Endodermal cell (in vitro differentiated cells): ENCODE measurements around the gene LBHD1. TPM values are rescaled to one million over a fixed set of nuclear protein-coding genes. Genes with fewer than 3 reads are reported as not detected.
A peak's percentile ranks its signal among the peaks of the same experiment; 100 is the strongest.

Source experiments
- DNase-seq: peaks from one replicate; pipeline ENCODE4 v3.0.0-alpha.2; 2017
- H3K27ac ChIP-seq: 2 replicates; pipeline ENCODE4 v1.5.1; 2013; ENCODE audit warnings: mild to moderate bottlenecking, low read depth, low read length, moderate library complexity
- H3K27me3 ChIP-seq: 2 replicates; pipeline ENCODE4 v1.6.1; 2013; ENCODE audit warnings: mild to moderate bottlenecking, low read length, moderate library complexity; ENCODE audit not compliant: insufficient read depth, control insufficient read depth, poor library complexity, severe bottlenecking
- H3K36me3 ChIP-seq: 2 replicates; pipeline ENCODE4 v1.7.0; 2013; ENCODE audit warnings: mild to moderate bottlenecking, low read length, moderate library complexity; ENCODE audit not compliant: control insufficient read depth, insufficient read depth
- H3K4me1 ChIP-seq: one replicate; pipeline ENCODE4 v1.7.0; 2013; ENCODE audit warnings: low read length; ENCODE audit not compliant: control insufficient read depth, insufficient read depth
- H3K4me3 ChIP-seq: 2 replicates; pipeline ENCODE4 v1.5.1; 2013; ENCODE audit warnings: mild to moderate bottlenecking, low read length, moderate library complexity
- H3K9ac ChIP-seq: 2 replicates; pipeline ENCODE4 v1.6.1; 2013; ENCODE audit warnings: mild to moderate bottlenecking, low read length, moderate library complexity; ENCODE audit not compliant: poor library complexity, severe bottlenecking; ENCODE audit errors: extremely low read depth
- H3K9me3 ChIP-seq: 2 replicates; pipeline ENCODE4 v1.6.1; 2013; ENCODE audit warnings: mild to moderate bottlenecking, low read length, moderate library complexity; ENCODE audit not compliant: control insufficient read depth
- H3K27ac Mint-ChIP-seq: 2 replicates; pipeline ENCODE4 v1.8.0; 2020; ENCODE audit warnings: mixed read lengths
- H3K27me3 Mint-ChIP-seq: 2 replicates; pipeline ENCODE4 v1.8.0; 2021; ENCODE audit warnings: mild to moderate bottlenecking, mixed read lengths; ENCODE audit not compliant: insufficient read depth
- H3K36me3 Mint-ChIP-seq: 2 replicates; pipeline ENCODE4 v1.8.0; 2020; ENCODE audit warnings: low read depth, mixed read lengths
- H3K4me1 Mint-ChIP-seq: 2 replicates; pipeline ENCODE4 v1.8.0; 2020; ENCODE audit warnings: mixed read lengths
- H3K4me3 Mint-ChIP-seq: 2 replicates; pipeline ENCODE4 v1.8.0; 2020; ENCODE audit warnings: mild to moderate bottlenecking, moderate library complexity, mixed read lengths
- H3K9me3 Mint-ChIP-seq: 2 replicates; pipeline ENCODE4 v1.8.0; 2020; ENCODE audit warnings: mild to moderate bottlenecking, mixed read lengths
- WGBS, 2 experiments: methylation state at CpG; one replicate each; pipeline versions ENCODE4 v1.1.5 to v1.1.7; 2013; ENCODE audit warnings: missing lambda C conversion rate in 2 of 2, mixed read lengths in 1 of 2; ENCODE audit not compliant: insufficient coverage in 1 of 2, insufficient read length in 1 of 2; 5-methylcytosine and 5-hydroxymethylcytosine counted together
- total RNA-seq, 2 donors: library from RNA; stranded (reverse); fragmentation: NEBNext Ultra II Directional in 1 of 2; extraction: Animal tissue kit (Norgen Biotek cat#: 25700) in 1 of 2; gene quantifications; 2 replicates in 1 of 2; 3 replicates in 1 of 2; pipeline ENCODE4 v1.2.1, GENCODE V29; 2021
- TF ChIP-seq, protein P1 (sequence below): fragments of 200-600 bp; sonication (generic); conservative IDR thresholded peaks from 2 replicates; pipeline ENCODE4 v1.5.0; 2021; ENCODE audit warnings: antibody characterized with exemption, mild to moderate bottlenecking

The LBHD1 gene
- total RNA-seq, 2 donors from 2014 or later = 7.5 to 14.1 TPM

DNA sequence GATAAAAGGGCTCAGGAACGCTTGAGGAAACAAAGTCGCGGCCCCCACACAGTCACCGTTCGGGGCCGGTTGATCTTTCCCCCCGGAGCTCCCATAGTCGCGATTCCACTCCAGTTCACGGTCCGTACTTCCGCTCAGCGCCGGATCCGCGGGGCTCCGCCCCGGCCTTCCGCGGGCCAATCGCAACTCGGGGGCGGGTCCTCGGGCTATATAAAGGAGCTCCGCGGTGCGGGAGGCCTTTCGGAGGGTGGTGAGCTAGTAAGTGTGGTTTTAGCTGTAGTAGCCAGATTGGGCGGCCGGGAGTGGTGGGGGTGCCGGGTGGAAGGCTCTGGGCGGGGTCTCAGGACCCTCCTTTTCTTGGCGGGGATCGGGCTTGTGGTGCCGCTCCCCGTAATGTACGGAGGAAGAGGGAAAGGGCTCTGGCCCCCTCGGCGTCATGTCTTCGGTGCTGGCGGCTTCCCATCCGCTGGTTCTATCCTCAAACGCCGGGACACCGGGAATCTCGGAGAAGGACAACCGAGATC, 6.9 kb downstream of the LBHD1 start, which contains the start of the genes C11orf98 and CSKMT:
Gene C11orf98, minus strand, starts transcription at position 136 of the 524 bp plus-strand sequence. Its CDS starts 41 bp downstream, at position 95.
Gene CSKMT, plus strand, starts transcription at position 238 of the 524 bp plus-strand sequence. CDS start 568 bp downstream, outside the sequence.
- TF ChIP-seq, protein P1, sequence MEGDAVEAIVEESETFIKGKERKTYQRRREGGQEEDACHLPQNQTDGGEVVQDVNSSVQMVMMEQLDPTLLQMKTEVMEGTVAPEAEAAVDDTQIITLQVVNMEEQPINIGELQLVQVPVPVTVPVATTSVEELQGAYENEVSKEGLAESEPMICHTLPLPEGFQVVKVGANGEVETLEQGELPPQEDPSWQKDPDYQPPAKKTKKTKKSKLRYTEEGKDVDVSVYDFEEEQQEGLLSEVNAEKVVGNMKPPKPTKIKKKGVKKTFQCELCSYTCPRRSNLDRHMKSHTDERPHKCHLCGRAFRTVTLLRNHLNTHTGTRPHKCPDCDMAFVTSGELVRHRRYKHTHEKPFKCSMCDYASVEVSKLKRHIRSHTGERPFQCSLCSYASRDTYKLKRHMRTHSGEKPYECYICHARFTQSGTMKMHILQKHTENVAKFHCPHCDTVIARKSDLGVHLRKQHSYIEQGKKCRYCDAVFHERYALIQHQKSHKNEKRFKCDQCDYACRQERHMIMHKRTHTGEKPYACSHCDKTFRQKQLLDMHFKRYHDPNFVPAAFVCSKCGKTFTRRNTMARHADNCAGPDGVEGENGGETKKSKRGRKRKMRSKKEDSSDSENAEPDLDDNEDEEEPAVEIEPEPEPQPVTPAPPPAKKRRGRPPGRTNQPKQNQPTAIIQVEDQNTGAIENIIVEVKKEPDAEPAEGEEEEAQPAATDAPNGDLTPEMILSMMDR = no peak
- Histone ChIP-seq H3K4me3 (peak within 1 kb of the TSS; percentile 91), H3K4me1 (no peaks in the 10 kb centered on the region), H3K36me3 (peaks cover 25% of the 10 kb centered on the region), H3K27ac (peak within 1 kb of the TSS; percentile 87), H3K9ac (peak within 1 kb of the TSS; percentile 91), H3K27me3 (no peaks in the 10 kb centered on the region), H3K9me3 (no peaks in the 10 kb centered on the region)
- Mint-ChIP-seq H3K27me3 (no peaks in the 10 kb centered on the region), H3K27ac (peak within 1 kb of the TSS; percentile 97), H3K36me3 (peaks cover 34% of the 10 kb centered on the region), H3K9me3 (no peaks in the 10 kb centered on the region), H3K4me3 (peak within 1 kb of the TSS; percentile 98), H3K4me1 (peaks cover 19% of the 10 kb centered on the region)
- WGBS, 2 experiments = 0 to 1% methylated on average over 23 to 47 of the region's 47 CpGs
- peak; percentile 98 for DNase-seq

DNA sequence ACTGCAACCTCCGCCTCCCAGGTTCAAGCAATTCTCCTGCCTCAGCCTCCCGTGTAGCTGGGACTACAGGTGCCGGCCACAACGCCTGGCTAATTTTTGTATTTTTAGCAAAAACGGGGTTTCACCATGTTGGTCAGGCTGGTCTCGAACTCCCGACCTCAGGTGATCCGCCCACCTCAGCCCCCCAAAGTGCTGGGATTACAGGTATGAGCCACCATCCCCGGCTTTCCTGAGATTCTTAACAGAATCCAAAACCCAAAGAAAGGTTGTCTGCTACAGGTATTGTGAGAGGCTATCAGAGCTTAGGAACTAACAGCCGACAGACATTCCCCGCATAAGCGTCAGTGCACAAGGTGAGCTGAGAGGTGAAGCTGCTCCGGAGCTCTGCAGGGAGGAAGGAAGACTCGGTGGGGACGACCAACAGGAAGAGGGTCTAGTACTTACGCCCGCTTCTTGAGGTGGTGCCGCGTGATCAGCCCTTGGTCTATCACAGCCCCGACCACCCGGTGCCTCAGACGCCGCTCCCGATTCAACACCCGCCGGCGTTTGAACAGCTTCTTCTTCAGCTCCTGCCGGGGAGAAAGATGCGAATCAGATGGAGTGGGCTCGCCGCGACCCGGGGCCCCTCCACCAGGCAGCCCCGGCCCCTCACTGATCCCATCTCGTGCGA, 7.5 kb downstream of the LBHD1 start:
- WGBS, 2 experiments = 2% methylated on average over 28 to 36 of the region's 36 CpGs
- H3K9me3 ChIP-seq = no peaks in the 10 kb centered on the region
- H3K27ac ChIP-seq = peak overlapping the region; percentile 87
- peak; percentile 88 for DNase-seq
- TF ChIP-seq, protein P1 = no peak
- Mint-ChIP-seq H3K27ac (peak overlapping the region; percentile 97), H3K4me3 (peak overlapping the region; percentile 98), H3K4me1 (peaks cover 15% of the 10 kb centered on the region), H3K9me3 (no peaks in the 10 kb centered on the region), H3K36me3 (peaks cover 34% of the 10 kb centered on the region), H3K27me3 (no peaks in the 10 kb centered on the region)
- no peaks in the 10 kb centered on the region for H3K4me1 ChIP-seq
- peak overlapping the region; percentile 91 for H3K9ac ChIP-seq
- no peaks in the 10 kb centered on the region for H3K27me3 ChIP-seq
- H3K4me3 ChIP-seq = peak overlapping the region; percentile 91
- H3K36me3 ChIP-seq = peaks cover 25% of the 10 kb centered on the region

DNA sequence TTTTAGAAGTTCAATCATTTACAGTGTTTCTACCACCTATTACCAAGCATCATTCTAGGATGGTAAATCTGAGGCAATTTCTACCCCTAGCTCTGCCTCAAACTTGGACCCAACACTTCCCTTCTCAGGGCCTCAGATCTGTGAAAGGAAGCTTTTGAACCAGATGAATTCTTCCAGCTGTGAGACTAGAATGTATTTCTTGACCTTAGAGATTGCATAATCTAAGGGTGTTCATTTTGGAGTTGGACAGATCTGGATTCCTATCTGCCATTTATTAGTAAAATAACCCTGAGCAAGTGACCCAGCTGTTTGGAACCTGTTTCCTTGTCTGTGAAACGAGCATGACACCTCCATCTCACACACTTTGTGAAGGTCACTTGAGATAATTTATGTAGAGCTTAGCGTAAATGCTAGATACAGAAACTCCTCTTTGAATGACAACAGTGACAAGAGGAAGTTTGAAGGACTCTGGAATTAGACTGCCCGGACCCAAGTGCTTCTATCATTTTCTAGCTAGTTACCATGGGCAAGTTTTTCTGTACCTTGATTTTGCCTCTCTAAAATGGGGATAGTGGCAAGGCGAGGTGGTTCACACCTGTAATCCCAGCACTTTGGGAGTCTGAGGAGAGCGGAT, 15.2 kb downstream of the LBHD1 start:
- no peaks in the 10 kb centered on the region for H3K36me3 ChIP-seq
- no peaks in the 10 kb centered on the region for H3K9me3 ChIP-seq
- no peak overlapping the region for H3K27ac ChIP-seq
- H3K9ac ChIP-seq = no peak overlapping the region
- peaks cover 5% of the 10 kb centered on the region for H3K4me1 Mint-ChIP-seq
- no peak overlapping the region for H3K4me3 ChIP-seq
- TF ChIP-seq, protein P1 = no peak
- peaks cover 8% of the 10 kb centered on the region for H3K36me3 Mint-ChIP-seq
- H3K27me3 ChIP-seq = no peaks in the 10 kb centered on the region
- H3K4me3 Mint-ChIP-seq = no peak overlapping the region
- DNase-seq = no peak
- H3K9me3 Mint-ChIP-seq = no peaks in the 10 kb centered on the region
- 71 to 84% methylated on average over 4 to 5 of the region's 5 CpGs for WGBS, 2 experiments
- H3K27ac Mint-ChIP-seq = no peak overlapping the region
- H3K4me1 ChIP-seq = no peaks in the 10 kb centered on the region
- no peaks in the 10 kb centered on the region for H3K27me3 Mint-ChIP-seq
